Astrocyte of the spinal cord (primary cell): ENCODE data around the gene CXCL12.
A peak's percentile ranks its signal among the peaks of the same experiment; 100 is the strongest.

Experiments used
- DNase-seq: peaks from one replicate; pipeline ENCODE4 v3.0.0; 2011; ENCODE audit warnings: low read depth, low spot score
- H3K4me3 ChIP-seq: 2 replicates; pipeline ENCODE4 v1.5.1; 2011; ENCODE audit warnings: low read depth, mild to moderate bottlenecking, low read length, moderate library complexity
- CTCF ChIP-seq: IDR thresholded peaks from 2 replicates; pipeline ENCODE4 v1.5.1; 2012; ENCODE audit warnings: low read depth, mild to moderate bottlenecking, low read length, inconsistent platforms
- in situ Hi-C: cut with HindIII; loops from 2 replicates; pipeline ENCODE4 v1.10.0; 2017; ENCODE audit warnings: low sequenced_read_pairs

The CXCL12 gene

GRCh38 chr10:44386546-44387052, 1.7 kb upstream of the CXCL12 start:
- H3K4me3 ChIP-seq: no peak overlapping the region
- peak; percentile 52 for DNase-seq
- TF ChIP-seq CTCF: peak; percentile 79
- in situ Hi-C loops: no loop called here

- no peak for TF ChIP-seq CTCF
- DNase-seq: no peak
- in situ Hi-C loops: no loop called here
- no peak overlapping the region for H3K4me3 ChIP-seq
Observed at GRCh38 chr10:44385696-44386441, 972 bp upstream of the CXCL12 start.

- no peak for TF ChIP-seq CTCF
- in situ Hi-C loops: no loop called here
- H3K4me3 ChIP-seq: peak overlapping the region; percentile 51
- DNase-seq: peak; percentile 18
Observed at GRCh38 chr10:44384601-44385025, 284 bp downstream of the CXCL12 start.

GRCh38 chr10:44383749-44384600, 922 bp downstream of the CXCL12 start:
- H3K4me3 ChIP-seq: peak overlapping the region; percentile 51
- in situ Hi-C loops: no loop called here
- TF ChIP-seq CTCF: no peak
- peak; percentile 39 for DNase-seq

- TF ChIP-seq CTCF: no peak
- in situ Hi-C loops: no loop called here
- no peak for DNase-seq
- H3K4me3 ChIP-seq: peak overlapping the region; percentile 51
Observed at GRCh38 chr10:44382981-44383748, 1.7 kb downstream of the CXCL12 start.
